Measurements from ENCODE around the gene WNT8B.

Gene WNT8B

DNA sequence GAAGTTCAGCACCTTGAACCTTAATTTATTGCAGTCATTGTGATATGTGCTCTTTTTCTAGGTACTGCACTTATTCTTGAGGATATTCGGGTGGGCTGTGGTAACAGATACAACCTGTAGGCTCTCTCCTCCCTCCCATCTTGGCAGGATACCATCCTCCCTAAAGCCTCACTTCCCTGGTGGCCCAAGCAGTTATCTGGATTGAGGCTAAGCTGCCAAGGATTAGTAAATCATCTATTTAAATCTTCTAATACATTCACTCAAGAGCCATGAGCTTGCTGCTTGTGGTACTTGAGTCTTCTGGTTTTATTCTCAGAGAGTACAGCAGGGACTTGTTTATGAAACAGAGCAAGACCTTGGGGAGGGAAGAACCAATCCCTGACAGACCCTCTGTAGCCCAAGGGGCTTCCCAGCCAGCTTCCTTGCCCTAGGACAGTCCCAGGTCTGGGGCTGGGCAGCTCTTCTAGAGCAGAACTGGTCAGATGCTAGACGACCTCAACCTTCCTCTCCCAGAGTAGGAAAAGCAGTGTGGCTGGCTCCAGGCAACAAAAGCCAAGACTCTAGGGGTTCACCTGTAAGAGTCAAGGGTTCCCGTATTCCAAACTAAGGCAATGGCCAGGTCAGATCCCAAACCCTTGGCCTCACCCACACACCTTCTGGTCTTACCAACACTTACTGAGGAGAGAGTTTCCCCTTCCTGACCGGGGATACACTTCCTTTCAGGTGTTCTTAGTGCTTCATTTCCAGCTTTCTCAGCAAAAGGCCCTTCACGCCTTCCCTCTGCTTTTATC lies 21.3 kb downstream of the WNT8B start:
- no peak overlapping the region for H3K4me3 ChIP-seq (ENCODE audit: low read length, poor library complexity, severe bottlenecking)
- H3K4me2 ChIP-seq (ENCODE audit: low read depth, low read length, poor library complexity, severe bottlenecking): no peak overlapping the region
- H3K9me2 ChIP-seq (replicated peaks; ENCODE audit: low read depth, low read length): no peaks in the 10 kb centered on the region

DNA sequence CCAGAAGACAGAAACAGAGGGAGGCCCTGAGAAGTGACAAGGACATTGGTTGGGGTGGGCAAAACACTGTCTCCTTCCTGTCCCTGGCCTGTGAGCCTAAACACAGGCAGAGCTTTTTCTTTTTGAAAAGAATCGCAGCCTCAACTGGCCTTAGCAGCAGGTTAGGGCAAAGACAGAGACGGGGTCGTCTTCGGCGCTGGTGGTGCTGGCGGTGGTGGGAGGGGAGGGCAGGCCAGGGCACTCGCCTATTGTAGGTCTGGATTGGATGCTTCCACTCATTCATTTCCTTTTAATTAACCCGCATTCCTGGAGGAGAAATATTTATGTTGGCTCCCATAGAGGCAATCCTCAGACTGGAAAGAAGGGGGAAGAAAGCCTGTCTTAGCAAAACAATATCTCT lies 22.6 kb downstream of the WNT8B start:
- peaks cover 43% of the 10 kb centered on the region; the same call in 1 of the 2 replicates for H3K36me3 ChIP-seq (ENCODE audit: insufficient read depth, low read length)
- no peaks in the 10 kb centered on the region for H4K20me1 ChIP-seq (ENCODE audit: insufficient read depth, low read length, poor library complexity, severe bottlenecking)
- TF ChIP-seq, protein P1, sequence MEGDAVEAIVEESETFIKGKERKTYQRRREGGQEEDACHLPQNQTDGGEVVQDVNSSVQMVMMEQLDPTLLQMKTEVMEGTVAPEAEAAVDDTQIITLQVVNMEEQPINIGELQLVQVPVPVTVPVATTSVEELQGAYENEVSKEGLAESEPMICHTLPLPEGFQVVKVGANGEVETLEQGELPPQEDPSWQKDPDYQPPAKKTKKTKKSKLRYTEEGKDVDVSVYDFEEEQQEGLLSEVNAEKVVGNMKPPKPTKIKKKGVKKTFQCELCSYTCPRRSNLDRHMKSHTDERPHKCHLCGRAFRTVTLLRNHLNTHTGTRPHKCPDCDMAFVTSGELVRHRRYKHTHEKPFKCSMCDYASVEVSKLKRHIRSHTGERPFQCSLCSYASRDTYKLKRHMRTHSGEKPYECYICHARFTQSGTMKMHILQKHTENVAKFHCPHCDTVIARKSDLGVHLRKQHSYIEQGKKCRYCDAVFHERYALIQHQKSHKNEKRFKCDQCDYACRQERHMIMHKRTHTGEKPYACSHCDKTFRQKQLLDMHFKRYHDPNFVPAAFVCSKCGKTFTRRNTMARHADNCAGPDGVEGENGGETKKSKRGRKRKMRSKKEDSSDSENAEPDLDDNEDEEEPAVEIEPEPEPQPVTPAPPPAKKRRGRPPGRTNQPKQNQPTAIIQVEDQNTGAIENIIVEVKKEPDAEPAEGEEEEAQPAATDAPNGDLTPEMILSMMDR (conservative IDR thresholded peaks at IDR 0.05; ENCODE audit: low read length): no peak
- H3K9me3 ChIP-seq (ENCODE audit: insufficient read depth, low read depth, low read length): no peaks in the 10 kb centered on the region
- H2AFZ ChIP-seq (ENCODE audit: low read length): no peak overlapping the region
- no peak overlapping the region for H3K9ac ChIP-seq (ENCODE audit: low read depth, low read length, poor library complexity, severe bottlenecking)
- no peaks in the 10 kb centered on the region for H3F3A ChIP-seq (ENCODE audit: low read depth)
- peaks cover 25% of the 10 kb centered on the region for H3K4me1 ChIP-seq (ENCODE audit: insufficient read depth, low read length, poor library complexity, severe bottlenecking)
- H3K27me3 ChIP-seq (ENCODE audit: insufficient read depth, low read length, poor library complexity, severe bottlenecking): no peaks in the 10 kb centered on the region
- no peak overlapping the region for H3K4me2 ChIP-seq (ENCODE audit: low read depth, low read length, poor library complexity, severe bottlenecking)
- no peaks in the 10 kb centered on the region for H3K79me2 ChIP-seq (ENCODE audit: insufficient read depth, low read length)
- no peaks in the 10 kb centered on the region for H3K9me2 ChIP-seq (replicated peaks; ENCODE audit: low read depth, low read length)
- H3K4me3 ChIP-seq (ENCODE audit: low read length, poor library complexity, severe bottlenecking): no peak overlapping the region

More for the DNA sequence above, 21.3 kb downstream of the WNT8B start:
- Histone ChIP-seq H3K27me3 (ENCODE audit: insufficient read depth, low read length, poor library complexity, severe bottlenecking) (no peaks in the 10 kb centered on the region), H3K9ac (ENCODE audit: low read depth, low read length, poor library complexity, severe bottlenecking) (no peak overlapping the region), H4K20me1 (ENCODE audit: insufficient read depth, low read length, poor library complexity, severe bottlenecking) (no peaks in the 10 kb centered on the region), H3K9me3 (ENCODE audit: insufficient read depth, low read depth, low read length) (no peaks in the 10 kb centered on the region), H3K36me3 (ENCODE audit: insufficient read depth, low read length) (peaks cover 33% of the 10 kb centered on the region; the same call in 1 of the 2 replicates), H3K4me1 (ENCODE audit: insufficient read depth, low read length, poor library complexity, severe bottlenecking) (peaks cover 30% of the 10 kb centered on the region), H3K79me2 (ENCODE audit: insufficient read depth, low read length) (no peaks in the 10 kb centered on the region), H3F3A (ENCODE audit: low read depth) (no peaks in the 10 kb centered on the region), H2AFZ (ENCODE audit: low read length) (no peak overlapping the region)
- TF ChIP-seq EZH2phosphoT487 (IDR thresholded peaks at IDR 0.05; ENCODE audit: borderline replicate concordance): no peak
- TF ChIP-seq, protein P1 (conservative IDR thresholded peaks at IDR 0.05; ENCODE audit: low read length): no peak

GRCh38 chr10:100485801-100486495 lies 23.1 kb downstream of the WNT8B start:
- peaks cover 47% of the 10 kb centered on the region; the same call in 1 of the 2 replicates for H3K36me3 ChIP-seq (ENCODE audit: insufficient read depth, low read length)
- H3K79me2 ChIP-seq (ENCODE audit: insufficient read depth, low read length): no peaks in the 10 kb centered on the region
- H2AFZ ChIP-seq (ENCODE audit: low read length): no peak overlapping the region
- no peak overlapping the region for H3K4me2 ChIP-seq (ENCODE audit: low read depth, low read length, poor library complexity, severe bottlenecking)
- H3K9me3 ChIP-seq (ENCODE audit: insufficient read depth, low read depth, low read length): no peaks in the 10 kb centered on the region
- H3K9ac ChIP-seq (ENCODE audit: low read depth, low read length, poor library complexity, severe bottlenecking): no peak overlapping the region
- H3K4me3 ChIP-seq (ENCODE audit: low read length, poor library complexity, severe bottlenecking): no peak overlapping the region
- H3F3A ChIP-seq (ENCODE audit: low read depth): no peaks in the 10 kb centered on the region
- TF ChIP-seq, protein P1 (conservative IDR thresholded peaks at IDR 0.05; ENCODE audit: low read length): no peak
- no peak for TF ChIP-seq EZH2phosphoT487 (IDR thresholded peaks at IDR 0.05; ENCODE audit: borderline replicate concordance)
- H3K4me1 ChIP-seq (ENCODE audit: insufficient read depth, low read length, poor library complexity, severe bottlenecking): peaks cover 22% of the 10 kb centered on the region
- H4K20me1 ChIP-seq (ENCODE audit: insufficient read depth, low read length, poor library complexity, severe bottlenecking): no peaks in the 10 kb centered on the region
- H3K27me3 ChIP-seq (ENCODE audit: insufficient read depth, low read length, poor library complexity, severe bottlenecking): no peaks in the 10 kb centered on the region
- no peaks in the 10 kb centered on the region for H3K9me2 ChIP-seq (replicated peaks; ENCODE audit: low read depth, low read length)
